ENCODE data around the gene AGBL1. TPM values are rescaled to one million over a fixed set of nuclear protein-coding genes. Genes with fewer than 3 reads are reported as not detected.

Gene AGBL1
- total and polyA plus RNA-seq, 4 donors, result not detected

GRCh38 chr15:86677278-86677677 lies 597.6 kb downstream of the AGBL1 start:
- no peaks in the 10 kb centered on the region for H3K4me1 ChIP-seq (ENCODE audit: control insufficient read depth in 4 of 4, insufficient read depth in 4 of 4, low read length in 3 of 4)
- 41% methylated on average over 6 of the region's 6 CpGs for WGBS
- no peak for DNase-seq (ENCODE audit: low spot score)

GRCh38 chr15:86685263-86685662 lies 605.6 kb downstream of the AGBL1 start:
- no peak overlapping the region for H3K4me3 ChIP-seq (ENCODE audit: low read depth in 1 of 3, low read length in 3 of 3)
- H3K27me3 ChIP-seq (ENCODE audit: control insufficient read depth in 4 of 4, insufficient read depth in 4 of 4, low read length in 3 of 4), result no peaks in the 10 kb centered on the region
- H3K36me3 ChIP-seq (ENCODE audit: control insufficient read depth in 4 of 4, insufficient read depth in 3 of 4, low read depth in 1 of 4, low read length in 3 of 4), result no peaks in the 10 kb centered on the region
- H3K27ac ChIP-seq (ENCODE audit: low read depth in 1 of 2, low read length in 2 of 2), result no peak overlapping the region
- no peaks in the 10 kb centered on the region for H3K9me3 ChIP-seq (ENCODE audit: control insufficient read depth in 4 of 4, low read length in 3 of 4)
- H3K4me1 ChIP-seq (ENCODE audit: control insufficient read depth in 4 of 4, insufficient read depth in 4 of 4, low read length in 3 of 4), result no peaks in the 10 kb centered on the region
- 72% methylated on average over 3 of the region's 3 CpGs for WGBS
- no peak for DNase-seq (ENCODE audit: low spot score)
- TF ChIP-seq RXRA (IDR thresholded peaks at IDR 0.05) (no peak), CTCF (IDR thresholded peaks at IDR 0.05; ENCODE audit: low read depth, low read length, missing input control) (no peak), NR2F2 (IDR thresholded peaks at IDR 0.05) (no peak), EGR1 (IDR thresholded peaks at IDR 0.05; ENCODE audit: low read depth in 2 of 2) (no peak), RAD21 (IDR thresholded peaks at IDR 0.05) (no peak), REST (IDR thresholded peaks at IDR 0.05) (no peak), ATF3 (IDR thresholded peaks at IDR 0.05) (no peak), YY1 (IDR thresholded peaks at IDR 0.05) (no peak)
- no peak overlapping the region for H3K9ac ChIP-seq (ENCODE audit: low read depth in 1 of 2, low read length in 2 of 2)

More at GRCh38 chr15:86677278-86677677, 597.6 kb downstream of the AGBL1 start:
- no peak for TF ChIP-seq FOXA1 (IDR thresholded peaks at IDR 0.05)
- no peak for TF ChIP-seq YY1 (IDR thresholded peaks at IDR 0.05)
- TF ChIP-seq EGR1 (IDR thresholded peaks at IDR 0.05; ENCODE audit: low read depth in 2 of 2), result no peak
- no peak for TF ChIP-seq RXRA (IDR thresholded peaks at IDR 0.05)
- TF ChIP-seq NR2F2 (IDR thresholded peaks at IDR 0.05), result no peak
- TF ChIP-seq JUND (IDR thresholded peaks at IDR 0.05), result no peak
- no peak for TF ChIP-seq CTCF (IDR thresholded peaks at IDR 0.05; ENCODE audit: low read depth, low read length, missing input control)
- TF ChIP-seq FOXA2 (IDR thresholded peaks at IDR 0.05), result no peak
- no peaks in the 10 kb centered on the region for H3K36me3 ChIP-seq (ENCODE audit: control insufficient read depth in 4 of 4, insufficient read depth in 3 of 4, low read depth in 1 of 4, low read length in 3 of 4)
- no peak overlapping the region for H3K27ac ChIP-seq (ENCODE audit: low read depth in 1 of 2, low read length in 2 of 2)
- no peaks in the 10 kb centered on the region for H3K27me3 ChIP-seq (ENCODE audit: control insufficient read depth in 4 of 4, insufficient read depth in 4 of 4, low read length in 3 of 4)
- H3K9me3 ChIP-seq (ENCODE audit: control insufficient read depth in 4 of 4, low read length in 3 of 4), result no peaks in the 10 kb centered on the region
- no peak overlapping the region for H3K4me3 ChIP-seq (ENCODE audit: low read depth in 1 of 3, low read length in 3 of 3)
- no peak overlapping the region for H3K9ac ChIP-seq (ENCODE audit: low read depth in 1 of 2, low read length in 2 of 2)
